ENCODE data around the gene SYT7. TPM values are rescaled to one million over a fixed set of nuclear protein-coding genes. Genes with fewer than 3 reads are reported as not detected.
A peak's percentile ranks its signal among the peaks of the same experiment; 100 is the strongest.

The SYT7 gene
- total and polyA plus RNA-seq, 2 of the 8 experiments (the other 6 are each of a cell fraction or from before 2014, with no cell fraction given), result 9.6 to 10.5 TPM

DNA sequence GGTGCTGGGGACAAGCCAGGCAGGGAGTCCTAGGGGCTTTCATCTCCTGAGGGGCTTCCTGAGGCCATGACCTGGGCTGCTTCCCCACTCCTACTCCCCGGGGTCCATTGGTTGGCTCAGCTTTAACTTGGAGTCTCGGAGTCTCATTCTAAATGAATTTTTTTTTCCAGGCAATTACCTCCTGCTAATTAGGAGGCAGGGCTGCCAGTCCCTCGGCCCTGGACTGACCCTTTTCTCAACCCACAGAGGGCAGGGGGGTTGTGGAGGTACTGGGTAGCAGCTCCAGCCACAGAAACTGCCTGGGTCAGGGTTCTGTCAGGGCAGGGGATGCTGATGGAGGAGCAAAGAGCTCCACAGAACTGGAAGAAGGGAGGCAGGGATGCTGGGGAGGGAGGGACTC lies 11.9 kb downstream of the SYT7 start:
- WGBS, 2 experiments (ENCODE audit: extremely low coverage in 1 of 2, insufficient coverage in 1 of 2, insufficient read length in 1 of 2, insufficient replicate concordance in 2 of 2, low coverage in 1 of 2, low lambda C conversion rate in 2 of 2, missing lambda C conversion rate in 1 of 2), result 87% methylated on average over 3 of the region's 3 CpGs; no CpG with 5 or more reads in 1 of the 2 experiments
- no peak overlapping the region for H2BK120ac ChIP-seq (replicated peaks; ENCODE audit: low read depth, low read length)
- H3K4me2 ChIP-seq (ENCODE audit: insufficient read depth in 1 of 2, low read depth in 2 of 2, low read length in 2 of 2), result no peak overlapping the region; a peak in 1 of 4 replicates
- FAIRE-seq, result no peak
- no peaks in the 10 kb centered on the region for H3K9me3 ChIP-seq (ENCODE audit: insufficient read depth in 2 of 2, low read depth in 1 of 2, low read length in 1 of 2)
- no peak for DNase-seq (ENCODE audit: low read depth in 1 of 2, low spot score in 2 of 2)
- H3K23ac ChIP-seq (ENCODE audit: insufficient read length), result no peak overlapping the region
- no peaks in the 10 kb centered on the region for H3K36me3 ChIP-seq (ENCODE audit: control insufficient read depth in 2 of 4, insufficient read depth in 4 of 4, low read length in 3 of 4)
- peaks cover 0 to 14% (median 5%) of the 10 kb centered on the region in 4 experiments; a peak in 5 of 7 replicates for H3K4me1 ChIP-seq (replicated peaks in 1 of 4; ENCODE audit: control insufficient read depth in 3 of 4, insufficient read depth in 4 of 4, low read length in 3 of 4)
- peak overlapping the region; percentile 66; the same call in 1 of the 2 replicates for H2AK5ac ChIP-seq (ENCODE audit: low read depth, low read length)
- H4K20me1 ChIP-seq (replicated peaks in 1 of 2; ENCODE audit: control insufficient read depth in 1 of 2, insufficient read depth in 2 of 2, low read length in 2 of 2), result peaks cover 9 to 26% of the 10 kb centered on the region in 2 experiments
- no peaks in the 10 kb centered on the region; a peak in 1 of 4 replicates for H3K79me2 ChIP-seq (ENCODE audit: control insufficient read depth in 1 of 2, insufficient read depth in 2 of 2, low read length in 2 of 2)
- no peak overlapping the region for H3K27ac ChIP-seq (ENCODE audit: low read depth, low read length)
- H3K4ac ChIP-seq (replicated peaks; ENCODE audit: insufficient read length, low read depth, low read length), result no peak overlapping the region
- no peak overlapping the region for H4K5ac ChIP-seq (ENCODE audit: insufficient read length, low read depth, low read length)
- H3K23me2 ChIP-seq (ENCODE audit: low read depth, low read length), result peaks cover 4% of the 10 kb centered on the region
- no peak overlapping the region for H3K14ac ChIP-seq (ENCODE audit: insufficient read length)
- no peak overlapping the region for H4K8ac ChIP-seq (ENCODE audit: extremely low read depth, insufficient read depth, low read length)
- no peak overlapping the region for H3K56ac ChIP-seq (replicated peaks; ENCODE audit: insufficient read length, low read depth, low read length)
- H3K4me3 ChIP-seq (ENCODE audit: extremely low read depth in 1 of 4, insufficient read depth in 2 of 4, low read depth in 3 of 4, low read length in 4 of 4), result no peak overlapping the region
- H3K27me3 ChIP-seq (replicated peaks in 1 of 4; ENCODE audit: control insufficient read depth in 3 of 4, extremely low read depth in 1 of 4, insufficient read depth in 3 of 4, low read length in 3 of 4), result peaks cover 0 to 10% (median 4%) of the 10 kb centered on the region in 4 experiments; a peak in 3 of 7 replicates
- no peak overlapping the region for H2BK5ac ChIP-seq (ENCODE audit: low read depth, low read length)
- no peak overlapping the region for H3K9ac ChIP-seq (replicated peaks in 1 of 4; ENCODE audit: extremely low read depth in 1 of 4, low read depth in 3 of 4, low read length in 3 of 4)
- POLR2A ChIA-PET (ENCODE audit: partially characterized antibody), result interaction anchor here (0.6 to 1.0 kb wide), 5 partner anchors 9 to 65 kb away, joined by 3 to 5 read pairs (median 4); no protein-coding TSS in a partner anchor
- CTCF ChIA-PET (ENCODE audit: partially characterized antibody), result interaction anchor here (0.7 to 13.8 kb wide), 28 partner anchors 7 to 717 kb away, joined by 3 to 330 read pairs (median 12); partner anchors contain the start of gene SYT7
- no peak overlapping the region for H4K91ac ChIP-seq (replicated peaks; ENCODE audit: insufficient read length, low read length)
- no peak overlapping the region for H2BK12ac ChIP-seq (ENCODE audit: low read depth, low read length)
- no peak overlapping the region for H2BK15ac ChIP-seq (ENCODE audit: low read length)
- no peak overlapping the region for H2BK20ac ChIP-seq (ENCODE audit: low read length)
- H2AFZ ChIP-seq (ENCODE audit: low read length), result no peak overlapping the region
- peaks cover 8% of the 10 kb centered on the region for H3K79me1 ChIP-seq (ENCODE audit: low read depth, low read length)
- H3K18ac ChIP-seq (ENCODE audit: extremely low read depth, low read length), result no peak overlapping the region
- no peak for TF ChIP-seq BACH1 (IDR thresholded peaks at IDR 0.05; ENCODE audit: low read length)
- no peak for TF ChIP-seq EZH2 (IDR thresholded peaks at IDR 0.05; ENCODE audit: low read depth, low read length, severe bottlenecking)
- TF ChIP-seq CTBP2 (IDR thresholded peaks at IDR 0.05; ENCODE audit: borderline replicate concordance, insufficient read depth, insufficient read length, low read length), result no peak
- TF ChIP-seq SP2 (IDR thresholded peaks at IDR 0.05; ENCODE audit: low read length), result no peak
- TF ChIP-seq EP300 (IDR thresholded peaks at IDR 0.05; ENCODE audit: borderline replicate concordance in 1 of 2, low read depth in 2 of 2, low read length in 2 of 2), result no peak
- no peak for TF ChIP-seq YY1 (IDR thresholded peaks at IDR 0.05; ENCODE audit: low read depth, low read length)
- TF ChIP-seq, protein P1, sequence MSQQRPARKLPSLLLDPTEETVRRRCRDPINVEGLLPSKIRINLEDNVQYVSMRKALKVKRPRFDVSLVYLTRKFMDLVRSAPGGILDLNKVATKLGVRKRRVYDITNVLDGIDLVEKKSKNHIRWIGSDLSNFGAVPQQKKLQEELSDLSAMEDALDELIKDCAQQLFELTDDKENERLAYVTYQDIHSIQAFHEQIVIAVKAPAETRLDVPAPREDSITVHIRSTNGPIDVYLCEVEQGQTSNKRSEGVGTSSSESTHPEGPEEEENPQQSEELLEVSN (IDR thresholded peaks at IDR 0.05), result no peak
- no peak for TF ChIP-seq SIX5 (IDR thresholded peaks at IDR 0.05; ENCODE audit: low read depth, low read length)
- no peak for TF ChIP-seq ASH2L (IDR thresholded peaks at IDR 0.05; ENCODE audit: low read length)
- no peak for TF ChIP-seq KDM1A (IDR thresholded peaks at IDR 0.05; ENCODE audit: borderline replicate concordance, low read length)
- TF ChIP-seq, protein P2, sequence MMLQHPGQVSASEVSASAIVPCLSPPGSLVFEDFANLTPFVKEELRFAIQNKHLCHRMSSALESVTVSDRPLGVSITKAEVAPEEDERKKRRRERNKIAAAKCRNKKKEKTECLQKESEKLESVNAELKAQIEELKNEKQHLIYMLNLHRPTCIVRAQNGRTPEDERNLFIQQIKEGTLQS (IDR thresholded peaks at IDR 0.05; ENCODE audit: insufficient read depth, low read depth, low read length), result no peak
- TF ChIP-seq NRF1 (IDR thresholded peaks at IDR 0.05; ENCODE audit: low read depth, low read length), result no peak
- TF ChIP-seq RFX5 (IDR thresholded peaks at IDR 0.05; ENCODE audit: borderline replicate concordance, low read depth, low read length), result no peak

Data from H1 (cell line).